H9 (cell line): Measurements from ENCODE around the gene TSGA10IP. TPM values are rescaled to one million over a fixed set of nuclear protein-coding genes. Genes with fewer than 3 reads are reported as not detected.

Source experiments
- DNase-seq: peaks from one replicate; pipeline ENCODE4 v3.0.0-alpha.2; 2017
- H2AFZ ChIP-seq: one replicate; pipeline ENCODE4 v1.6.1; 2013; ENCODE audit warnings: mild to moderate bottlenecking, low read length, control low read depth, moderate library complexity
- H2AK5ac ChIP-seq: 2 replicates; pipeline ENCODE4 v1.6.1; 2013; ENCODE audit warnings: low read length, control low read depth, mixed read lengths; ENCODE audit not compliant: insufficient read length
- H2BK120ac ChIP-seq: one replicate; pipeline ENCODE4 v1.6.1; 2013; ENCODE audit warnings: low read depth, mild to moderate bottlenecking, low read length, control low read depth, inconsistent platforms; ENCODE audit not compliant: poor library complexity, severe bottlenecking
- H2BK12ac ChIP-seq: 2 replicates; pipeline ENCODE4 v1.6.1; 2013; ENCODE audit warnings: low read length, control low read depth, mixed read lengths, low read depth; ENCODE audit not compliant: insufficient read length
- H2BK15ac ChIP-seq: 2 replicates; pipeline ENCODE4 v1.6.1; 2013; ENCODE audit warnings: low read depth, low read length, control low read depth
- H2BK20ac ChIP-seq: one replicate; pipeline ENCODE4 v1.6.1; 2013; ENCODE audit warnings: low read depth, mild to moderate bottlenecking, low read length, control low read depth, inconsistent platforms; ENCODE audit not compliant: poor library complexity, severe bottlenecking
- H2BK5ac ChIP-seq: 2 replicates; pipeline ENCODE4 v1.6.1; 2013; ENCODE audit warnings: low read length, control low read depth, mixed read lengths; ENCODE audit not compliant: insufficient read length
- H3K14ac ChIP-seq: 2 replicates; pipeline ENCODE4 v1.6.1; 2013; ENCODE audit warnings: low read length, control low read depth; ENCODE audit not compliant: insufficient read depth
- H3K18ac ChIP-seq: 2 replicates; pipeline ENCODE4 v1.6.1; 2013; ENCODE audit warnings: low read depth, mild to moderate bottlenecking, mixed read lengths, low read length, control low read depth; ENCODE audit not compliant: insufficient read length
- H3K23ac ChIP-seq: 2 replicates; pipeline ENCODE4 v1.6.1; 2013; ENCODE audit warnings: low read length, control low read depth, mixed read lengths, low read depth; ENCODE audit not compliant: insufficient read length
- H3K23me2 ChIP-seq: 2 replicates; pipeline ENCODE4 v1.6.1; 2013; ENCODE audit warnings: low read depth, mild to moderate bottlenecking, mixed read lengths, low read length, control low read depth; ENCODE audit not compliant: insufficient read length, poor library complexity, severe bottlenecking
- H3K27ac ChIP-seq: 2 replicates; pipeline ENCODE4 v1.5.1; 2013; ENCODE audit warnings: low read length, control low read depth, mixed read lengths, low read depth; ENCODE audit not compliant: insufficient read length
- H3K27me3 ChIP-seq: 2 replicates; pipeline ENCODE4 v1.6.1; 2013; ENCODE audit warnings: low read length, control low read depth, inconsistent platforms; ENCODE audit not compliant: insufficient read depth
- H3K4ac ChIP-seq: 2 replicates; pipeline ENCODE4 v1.6.1; 2013; ENCODE audit warnings: low read depth, mild to moderate bottlenecking, control low read depth, inconsistent platforms, low read length, moderate library complexity
- H3K4me1 ChIP-seq: 2 replicates; pipeline ENCODE4 v1.6.1; 2013; ENCODE audit warnings: low read length, control low read depth, inconsistent platforms; ENCODE audit not compliant: insufficient read depth
- H3K4me2 ChIP-seq: 2 replicates; pipeline ENCODE4 v1.6.1; 2013; ENCODE audit warnings: low read length, control low read depth, mixed read lengths; ENCODE audit not compliant: insufficient read length, insufficient read depth
- H3K56ac ChIP-seq: 2 replicates; pipeline ENCODE4 v1.6.1; 2013; ENCODE audit warnings: low read depth, mild to moderate bottlenecking, mixed read lengths, low read length, control low read depth; ENCODE audit not compliant: insufficient read length
- H3K79me1 ChIP-seq: 2 replicates; pipeline ENCODE4 v1.6.1; 2013; ENCODE audit warnings: low read depth, mild to moderate bottlenecking, moderate library complexity, low read length, control low read depth, inconsistent platforms; ENCODE audit not compliant: insufficient read depth, poor library complexity, severe bottlenecking
- H3K79me2 ChIP-seq: 2 replicates; pipeline ENCODE4 v1.6.1; 2013; ENCODE audit warnings: low read length, control low read depth, inconsistent platforms; ENCODE audit not compliant: insufficient read depth
- H3K9ac ChIP-seq: 2 replicates; pipeline ENCODE4 v1.6.1; 2013; ENCODE audit warnings: low read length, control low read depth, mixed read lengths; ENCODE audit not compliant: insufficient read length; ENCODE audit errors: extremely low read depth
- H3K9me3 ChIP-seq: one replicate; pipeline ENCODE4 v1.6.1; 2013; ENCODE audit warnings: low read depth, low read length, inconsistent platforms; ENCODE audit not compliant: control insufficient read depth
- H3T11ph ChIP-seq: one replicate; pipeline ENCODE4 v1.6.1; 2013; ENCODE audit warnings: mild to moderate bottlenecking, low read length, control low read depth, inconsistent platforms
- H4K20me1 ChIP-seq: one replicate; pipeline ENCODE4 v1.6.1; 2013; ENCODE audit not compliant: control insufficient read depth, insufficient read length, insufficient read depth
- H4K5ac ChIP-seq: 2 replicates; pipeline ENCODE4 v1.6.1; 2013; ENCODE audit warnings: low read depth, mild to moderate bottlenecking, mixed read lengths, low read length, control low read depth; ENCODE audit not compliant: insufficient read length
- H4K8ac ChIP-seq: replicated peaks from 2 replicates; pipeline ENCODE4 v1.6.1; 2013; ENCODE audit warnings: low read length, control low read depth, mixed read lengths, low read depth; ENCODE audit not compliant: insufficient read length
- H4K91ac ChIP-seq: 2 replicates; pipeline ENCODE4 v1.6.1; 2013; ENCODE audit warnings: low read depth, mild to moderate bottlenecking, moderate library complexity, mixed read lengths, low read length, control low read depth; ENCODE audit not compliant: insufficient read length
- H3K27ac Mint-ChIP-seq, 3 experiments: 2 replicates in 2 of 3; 3 replicates in 1 of 3; pipeline ENCODE4 v1.8.0; 2020 to 2021; ENCODE audit warnings: mixed read lengths in 3 of 3, mild to moderate bottlenecking in 1 of 3, moderate library complexity in 1 of 3
- H3K27me3 Mint-ChIP-seq: 2 replicates; pipeline ENCODE4 v1.8.0; 2021; ENCODE audit warnings: low read depth, mild to moderate bottlenecking, moderate library complexity, mixed read lengths
- H3K36me3 Mint-ChIP-seq, 3 experiments: 2 replicates in 2 of 3; 3 replicates in 1 of 3; pipeline ENCODE4 v1.8.0; 2020 to 2021; ENCODE audit warnings: low read depth in 3 of 3, mixed read lengths in 3 of 3; ENCODE audit not compliant: insufficient read depth in 1 of 3
- H3K4me1 Mint-ChIP-seq, 2 experiments: 2 replicates each; pipeline ENCODE4 v1.8.0; 2020; ENCODE audit warnings: mixed read lengths in 2 of 2
- H3K4me3 Mint-ChIP-seq, 2 experiments: 2 replicates in 1 of 2; 3 replicates in 1 of 2; pipeline ENCODE4 v1.8.0; 2020 to 2021; ENCODE audit warnings: mild to moderate bottlenecking in 2 of 2, mixed read lengths in 2 of 2, moderate library complexity in 1 of 2
- H3K9me3 Mint-ChIP-seq, 2 experiments: 2 replicates in 1 of 2; 3 replicates in 1 of 2; pipeline ENCODE4 v1.8.0; 2020; ENCODE audit warnings: mild to moderate bottlenecking in 2 of 2, mixed read lengths in 2 of 2, moderate library complexity in 1 of 2
- WGBS: extraction: QIAGEN DNeasy Blood & Tissue Kit; methylation state at CpG from one replicate; pipeline ENCODE4 v1.1.7; 2013; ENCODE audit warnings: missing lambda C conversion rate, low lambda C conversion rate, mixed read lengths; ENCODE audit not compliant: insufficient read length; ENCODE audit errors: extremely low coverage; 5-methylcytosine and 5-hydroxymethylcytosine counted together
- total RNA-seq: library from RNA; stranded (reverse); gene quantifications from 2 replicates; pipeline ENCODE4 v1.2.1, GENCODE V29; 2021
- TF ChIP-seq, protein P1 (sequence below): fragments of 200-600 bp; sonication (generic); conservative IDR thresholded peaks from 3 replicates; pipeline ENCODE4 v1.8.0; 2021; ENCODE audit warnings: antibody characterized with exemption, mild to moderate bottlenecking

TSGA10IP gene
- total RNA-seq, 1 experiment from 2014 or later = 2.2 TPM

DNA sequence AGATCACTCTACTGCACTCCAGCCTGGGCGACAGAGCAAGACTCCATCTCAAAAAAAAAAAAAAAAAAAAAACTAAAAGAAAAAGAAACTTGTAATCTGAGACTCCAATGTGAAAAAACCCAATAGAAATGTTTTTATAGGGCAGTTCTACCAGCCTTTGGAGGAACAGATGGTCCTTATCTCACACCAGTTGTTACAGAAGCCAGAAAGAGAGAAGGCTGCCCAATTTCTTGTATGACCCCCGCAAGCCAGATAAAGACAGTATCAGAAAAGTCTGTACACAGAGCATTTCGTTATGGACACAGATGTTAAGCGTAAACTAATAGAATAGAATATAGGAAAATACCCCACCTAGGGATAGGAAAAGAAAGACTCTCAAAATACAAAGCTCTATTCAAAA lies 11.3 kb upstream of the TSGA10IP start:
- Histone ChIP-seq H3K79me1 (no peaks in the 10 kb centered on the region), H2BK12ac (no peak overlapping the region), H2BK120ac (no peak overlapping the region), H3K56ac (no peak overlapping the region), H3K4ac (no peak overlapping the region), H3K9ac (no peak overlapping the region), H3K4me1 (no peaks in the 10 kb centered on the region), H3K9me3 (no peaks in the 10 kb centered on the region), H3K18ac (no peak overlapping the region), H2BK20ac (no peak overlapping the region), H4K8ac (no peak overlapping the region), H3K27ac (no peak overlapping the region), H3K4me2 (no peak overlapping the region), H2BK15ac (no peak overlapping the region), H3K27me3 (no peaks in the 10 kb centered on the region), H4K5ac (no peak overlapping the region), H2BK5ac (no peak overlapping the region), H3K14ac (no peak overlapping the region), H3K79me2 (no peaks in the 10 kb centered on the region), H2AK5ac (no peak overlapping the region), H3T11ph (no peak overlapping the region), H2AFZ (no peak overlapping the region), H3K23me2 (no peaks in the 10 kb centered on the region), H4K91ac (no peak overlapping the region), H3K23ac (no peak overlapping the region), H4K20me1 (no peaks in the 10 kb centered on the region)
- TF ChIP-seq, protein P1, sequence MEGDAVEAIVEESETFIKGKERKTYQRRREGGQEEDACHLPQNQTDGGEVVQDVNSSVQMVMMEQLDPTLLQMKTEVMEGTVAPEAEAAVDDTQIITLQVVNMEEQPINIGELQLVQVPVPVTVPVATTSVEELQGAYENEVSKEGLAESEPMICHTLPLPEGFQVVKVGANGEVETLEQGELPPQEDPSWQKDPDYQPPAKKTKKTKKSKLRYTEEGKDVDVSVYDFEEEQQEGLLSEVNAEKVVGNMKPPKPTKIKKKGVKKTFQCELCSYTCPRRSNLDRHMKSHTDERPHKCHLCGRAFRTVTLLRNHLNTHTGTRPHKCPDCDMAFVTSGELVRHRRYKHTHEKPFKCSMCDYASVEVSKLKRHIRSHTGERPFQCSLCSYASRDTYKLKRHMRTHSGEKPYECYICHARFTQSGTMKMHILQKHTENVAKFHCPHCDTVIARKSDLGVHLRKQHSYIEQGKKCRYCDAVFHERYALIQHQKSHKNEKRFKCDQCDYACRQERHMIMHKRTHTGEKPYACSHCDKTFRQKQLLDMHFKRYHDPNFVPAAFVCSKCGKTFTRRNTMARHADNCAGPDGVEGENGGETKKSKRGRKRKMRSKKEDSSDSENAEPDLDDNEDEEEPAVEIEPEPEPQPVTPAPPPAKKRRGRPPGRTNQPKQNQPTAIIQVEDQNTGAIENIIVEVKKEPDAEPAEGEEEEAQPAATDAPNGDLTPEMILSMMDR = no peak
- Mint-ChIP-seq H3K27me3 (peaks cover 2% of the 10 kb centered on the region; the same call in 1 of the 2 replicates), H3K4me3 (no peak overlapping the region; a peak in 1 of 5 replicates), H3K36me3 (no peaks in the 10 kb centered on the region), H3K27ac (no peak overlapping the region), H3K4me1 (peaks cover 23 to 31% of the 10 kb centered on the region in 2 experiments), H3K9me3 (no peaks in the 10 kb centered on the region)
- DNase-seq = no peak
- no CpG with 5 or more reads among the region's 4 CpGs for WGBS
